GM12892 (cell line): ENCODE data around the gene RAB6A.
"Not testable (repeated sequence)": the region's sequence is repeated elsewhere in the genome, so short reads cannot be mapped to it uniquely, and the experiment has no call there.

Source experiments
- DNase-seq: peaks from one replicate; pipeline ENCODE4 v3.0.0; 2011; ENCODE audit not compliant: insufficient read length
- FAIRE-seq: peaks from 2 replicates; lab custom pipeline; 2011; peaks lifted over from hg19 to GRCh38; lab: Jason Lieb, UNC
- POLR2A ChIP-seq: IDR thresholded peaks from 2 replicates; pipeline ENCODE4 v1.6.1; 2011; ENCODE audit warnings: low read depth, low read length, control low read depth
- POLR2AphosphoS5 ChIP-seq: IDR thresholded peaks from 2 replicates; pipeline ENCODE4 v1.6.1; 2011; ENCODE audit warnings: low read depth, low read length, control low read depth
- TAF1 ChIP-seq: IDR thresholded peaks from 2 replicates; pipeline ENCODE4 v1.6.1; 2011; ENCODE audit warnings: low read depth, mild to moderate bottlenecking, control low read depth, low read length, borderline replicate concordance

RAB6A gene

DNA sequence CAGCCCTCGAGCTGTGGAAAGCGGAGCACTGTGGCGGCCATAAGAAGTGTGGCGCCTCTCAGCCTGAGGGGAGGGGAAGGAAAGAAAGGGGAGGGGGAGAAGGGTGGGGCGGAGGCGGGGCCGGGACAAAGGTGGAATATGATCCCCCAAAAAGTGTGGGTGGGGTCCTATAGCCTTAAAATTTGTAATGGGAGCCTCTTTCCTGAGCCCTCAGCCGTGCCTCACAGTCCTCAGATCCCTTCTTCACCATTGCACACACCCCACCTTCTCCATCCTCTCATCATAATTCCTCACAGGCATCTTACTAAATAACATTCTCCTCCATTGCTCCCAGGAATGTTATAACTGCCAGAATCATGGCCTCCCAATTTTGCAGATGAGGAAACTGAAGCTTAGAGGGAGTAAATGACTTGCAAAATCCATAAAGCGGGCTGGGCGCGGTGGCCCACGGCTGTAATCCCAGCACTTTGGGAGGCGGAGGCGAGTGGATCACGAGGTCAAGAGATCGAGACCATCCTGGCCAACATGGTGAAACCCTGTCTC lies 600 bp upstream of the RAB6A start:
- FAIRE-seq: no peak
- TF ChIP-seq POLR2A: no peak
- TF ChIP-seq TAF1: no peak; the same call in 1 of the 2 replicates
- no peak for TF ChIP-seq POLR2AphosphoS5
- no peak for DNase-seq

DNA sequence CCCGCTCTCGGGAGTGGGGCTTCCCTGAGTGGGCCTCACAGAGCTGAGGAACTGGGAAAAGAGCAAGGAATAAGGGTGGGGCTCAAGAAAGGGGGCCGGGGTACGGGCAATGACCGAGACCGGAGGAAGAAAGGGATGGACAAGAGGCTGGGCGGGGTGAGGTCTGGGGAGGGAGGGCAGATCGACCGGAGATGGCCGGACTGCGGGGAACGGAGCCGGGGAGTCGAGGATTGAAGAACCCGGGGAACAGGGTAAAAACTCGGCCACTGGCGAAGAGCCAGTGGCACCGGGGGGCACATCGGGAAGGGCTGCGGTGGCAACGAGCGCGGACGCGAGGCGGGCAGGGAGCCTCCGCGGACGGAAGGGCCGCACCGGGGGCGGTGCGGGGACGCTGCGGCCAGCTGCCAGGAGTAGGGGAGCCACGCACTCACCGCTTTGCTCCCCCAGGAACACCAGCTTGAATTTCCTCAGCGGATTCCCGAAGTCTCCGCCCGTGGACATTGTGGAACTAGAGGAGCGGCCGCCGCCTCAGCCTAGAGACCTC lies 667 bp downstream of the RAB6A start:
- DNase-seq: peak; percentile 15
- FAIRE-seq: peak; percentile 76
- TF ChIP-seq TAF1: no peak
- TF ChIP-seq POLR2AphosphoS5: no peak
- TF ChIP-seq POLR2A: no peak

DNA sequence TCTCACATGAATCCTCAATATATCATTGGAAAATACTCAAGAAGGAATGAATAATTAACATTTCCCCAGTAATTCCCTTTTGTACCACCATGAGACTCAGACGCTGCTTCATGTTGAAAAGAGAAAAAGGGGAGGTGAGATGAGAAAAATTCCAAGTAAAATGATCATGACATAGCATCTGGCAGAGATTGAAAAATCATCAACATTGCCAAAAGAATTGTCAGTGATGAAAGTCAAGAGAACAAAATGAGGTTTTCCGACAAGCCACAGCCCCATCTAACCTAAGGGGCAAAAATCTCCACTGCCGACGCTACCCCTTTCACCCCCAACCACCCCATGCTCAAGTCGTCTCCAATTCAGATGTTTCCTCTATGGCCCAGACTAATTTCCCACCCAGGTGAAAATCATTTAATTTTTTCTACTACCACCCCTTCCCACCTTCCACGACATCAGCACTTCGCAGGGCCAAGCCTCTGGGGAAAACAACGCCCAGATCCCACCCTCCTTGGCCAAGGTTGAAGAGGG lies 1.2 kb downstream of the RAB6A start:
- TF ChIP-seq TAF1 (no peak), POLR2A (no peak), POLR2AphosphoS5 (no peak)
- no peak for DNase-seq
- no peak for FAIRE-seq

DNA sequence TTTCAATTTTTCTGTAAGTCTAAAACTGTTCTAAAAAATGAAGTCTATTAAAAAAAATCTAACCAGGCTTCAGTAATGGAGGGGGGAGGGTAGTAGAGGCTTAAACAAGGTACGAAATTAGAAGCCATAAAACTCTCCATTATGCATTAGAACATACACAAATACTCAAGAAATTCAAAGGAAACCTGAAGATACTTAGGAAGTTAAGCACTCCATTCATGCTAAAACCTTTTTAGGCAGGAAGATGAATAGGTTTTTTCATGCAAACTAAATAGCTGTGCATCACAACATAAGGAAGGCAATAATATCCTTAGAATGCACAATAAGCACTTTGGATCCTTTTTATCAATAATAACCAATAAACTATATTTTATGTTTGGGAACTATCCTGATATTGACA lies 2.4 kb downstream of the RAB6A start:
- no peak for FAIRE-seq
- DNase-seq: no peak
- no peak for TF ChIP-seq POLR2A
- TF ChIP-seq TAF1: no peak
- TF ChIP-seq POLR2AphosphoS5: no peak

DNA sequence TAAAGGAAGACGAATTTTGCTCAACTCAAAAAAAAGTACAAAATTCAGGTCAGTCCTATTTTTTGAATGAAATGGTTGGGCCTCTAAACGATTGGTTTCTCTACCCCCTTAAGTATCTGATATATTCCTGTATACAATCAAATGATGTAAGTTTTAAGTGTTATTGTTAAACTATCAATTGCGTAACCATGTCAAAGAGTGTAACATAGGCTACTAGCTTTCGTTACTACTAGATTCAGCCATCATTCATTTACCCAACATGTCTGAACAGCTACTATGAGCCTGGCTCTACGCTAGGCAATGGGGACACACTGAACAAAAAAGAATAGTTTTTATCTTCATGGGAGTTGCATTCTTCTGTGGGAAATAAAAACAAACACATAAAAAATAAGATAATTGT lies 3.3 kb downstream of the RAB6A start:
- no peak for TF ChIP-seq POLR2AphosphoS5
- no peak for TF ChIP-seq POLR2A
- no peak for TF ChIP-seq TAF1
- DNase-seq: no peak
- no peak for FAIRE-seq

DNA sequence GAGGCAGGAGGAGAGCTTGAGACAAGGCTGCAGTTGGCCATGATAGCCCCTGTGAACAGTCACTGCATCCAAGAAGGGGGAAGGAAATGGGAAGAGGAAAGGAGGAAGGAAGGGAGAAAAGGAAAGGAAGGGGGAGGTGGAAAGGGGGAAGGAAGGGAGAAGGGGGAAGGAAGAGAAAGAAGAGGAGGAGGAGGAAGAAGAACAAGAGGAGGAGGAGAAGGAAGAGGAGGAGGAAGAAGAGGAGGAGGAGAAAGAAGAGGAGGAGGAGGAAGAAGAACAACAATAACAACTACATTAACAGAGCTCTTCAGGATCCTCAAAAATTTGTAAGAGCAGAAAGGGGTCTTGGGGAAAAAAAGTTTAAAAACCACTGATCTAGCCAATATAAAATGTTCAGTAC lies 5.2 kb downstream of the RAB6A start:
- no peak for DNase-seq
- TF ChIP-seq POLR2A (no peak), POLR2AphosphoS5 (no peak), TAF1 (no peak)

DNA sequence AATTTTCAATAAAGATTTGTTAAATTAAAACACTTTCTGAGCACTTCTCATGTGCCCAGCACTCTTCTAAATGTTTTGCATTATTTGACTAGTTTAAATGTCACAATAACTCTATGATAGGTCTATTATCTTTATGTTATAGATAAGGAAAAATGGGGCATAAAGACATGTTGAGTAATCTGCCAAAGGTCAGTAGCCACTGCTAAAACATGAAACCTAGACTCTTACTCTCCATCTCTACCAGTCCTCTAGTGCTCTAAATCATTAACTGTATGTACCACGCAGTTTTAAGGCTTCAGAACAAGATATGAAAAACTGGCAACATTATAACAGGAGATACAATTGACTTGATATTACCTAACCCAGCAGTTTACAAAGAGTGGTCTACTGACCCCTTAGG lies 6.9 kb downstream of the RAB6A start:
- TF ChIP-seq POLR2A (no peak), POLR2AphosphoS5 (no peak), TAF1 (no peak)
- no peak for DNase-seq
- no peak for FAIRE-seq

More for the DNA sequence above, 5.2 kb downstream of the RAB6A start:
- FAIRE-seq: no peak

DNA sequence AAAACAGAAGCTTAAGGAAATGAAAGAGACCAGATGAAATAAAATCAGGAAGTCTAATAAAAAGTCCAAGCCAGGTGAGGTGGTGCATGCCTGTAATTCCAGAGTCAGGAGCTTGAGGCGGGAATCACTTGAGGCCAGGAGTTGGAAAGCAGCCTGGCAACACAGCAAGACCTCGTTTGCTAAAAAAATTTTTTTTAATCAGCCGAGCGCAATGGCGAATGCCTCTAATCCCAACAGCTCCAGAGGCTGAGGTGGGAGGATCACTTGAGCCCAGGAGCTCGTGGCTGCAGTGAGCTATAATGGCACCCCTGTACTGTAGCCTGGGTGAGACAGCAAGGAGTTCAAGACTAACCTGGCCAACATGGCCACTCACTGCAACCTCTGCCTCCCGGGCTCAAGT lies 8.0 kb downstream of the RAB6A start:
- FAIRE-seq: no peak
- no peak for DNase-seq
- no peak for TF ChIP-seq TAF1

DNA sequence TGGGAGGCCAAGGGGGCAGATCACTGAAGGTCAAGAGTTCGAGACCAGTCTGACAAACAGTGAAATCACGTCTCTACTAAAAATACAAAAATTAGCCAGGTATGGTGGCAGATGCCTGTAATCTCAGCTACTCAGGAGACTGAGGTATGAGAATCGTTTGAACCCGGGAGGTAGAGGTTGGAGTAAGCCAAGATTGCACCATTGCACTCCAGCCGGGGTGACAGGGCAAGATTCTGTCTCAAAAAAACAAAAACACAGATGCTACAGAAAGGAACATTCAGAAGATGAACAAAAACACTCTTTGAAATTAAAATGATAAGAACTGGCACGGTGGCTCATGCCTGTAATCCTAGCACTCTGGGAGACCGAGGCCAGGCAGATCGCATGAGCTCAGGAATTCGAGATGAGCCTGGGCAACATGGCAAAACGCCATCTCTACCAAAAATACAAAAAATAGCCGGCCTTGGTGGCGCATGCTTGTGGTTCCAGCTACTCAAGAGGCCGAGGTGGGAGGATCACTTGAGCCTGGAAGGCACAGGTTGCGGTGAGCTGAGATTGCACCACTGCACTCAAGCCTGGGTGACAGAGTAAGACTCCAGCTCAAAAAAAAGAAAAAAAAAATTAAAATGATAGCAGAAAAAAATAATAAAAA lies 8.5 kb downstream of the RAB6A start:
- TF ChIP-seq POLR2AphosphoS5: no peak
- no peak for TF ChIP-seq TAF1
- TF ChIP-seq POLR2A: no peak
- no peak for DNase-seq
- FAIRE-seq: no peak

DNA sequence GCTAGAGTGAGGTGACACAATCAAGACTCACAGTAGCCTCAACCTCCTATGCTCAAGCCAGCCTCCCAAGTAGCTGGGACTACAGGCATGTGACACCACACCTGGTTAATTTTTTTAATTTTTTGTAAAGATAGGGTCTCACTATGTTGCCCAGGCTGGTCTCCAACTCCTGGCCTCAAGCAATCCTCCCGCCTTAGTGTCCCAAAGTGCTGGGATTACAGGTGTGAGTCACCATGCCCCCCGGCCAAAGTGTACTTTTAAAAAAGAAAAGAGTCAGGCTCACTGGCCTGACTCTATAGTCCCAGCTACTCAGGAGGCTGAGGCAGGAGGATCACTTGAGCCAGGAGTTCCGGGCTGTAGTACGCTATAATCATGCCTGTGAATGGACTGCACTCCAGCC lies 10.0 kb downstream of the RAB6A start:
- DNase-seq, FAIRE-seq: not testable (repeated sequence)

DNA sequence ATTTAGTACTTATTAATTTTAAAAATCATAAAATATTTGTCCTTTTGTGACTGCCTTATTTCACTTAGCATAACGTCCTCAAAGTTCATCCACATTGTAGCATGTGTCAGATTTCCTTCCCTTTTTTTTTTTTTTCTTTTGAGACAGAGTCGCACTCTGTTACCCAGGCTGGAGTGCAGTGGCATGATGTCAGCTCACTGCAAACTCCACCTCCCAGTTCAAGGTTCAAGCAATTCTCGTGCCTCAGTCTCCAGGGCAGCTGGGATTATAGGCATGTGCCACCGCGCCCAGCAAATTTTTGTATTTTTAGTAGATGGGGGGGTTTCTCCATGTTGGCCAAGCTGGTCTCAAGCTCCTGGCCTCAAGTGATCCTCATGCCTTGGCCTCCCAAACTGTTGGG lies 10.6 kb downstream of the RAB6A start:
- TF ChIP-seq POLR2AphosphoS5 (no peak), TAF1 (no peak), POLR2A (no peak)
- FAIRE-seq: no peak
- no peak for DNase-seq

DNA sequence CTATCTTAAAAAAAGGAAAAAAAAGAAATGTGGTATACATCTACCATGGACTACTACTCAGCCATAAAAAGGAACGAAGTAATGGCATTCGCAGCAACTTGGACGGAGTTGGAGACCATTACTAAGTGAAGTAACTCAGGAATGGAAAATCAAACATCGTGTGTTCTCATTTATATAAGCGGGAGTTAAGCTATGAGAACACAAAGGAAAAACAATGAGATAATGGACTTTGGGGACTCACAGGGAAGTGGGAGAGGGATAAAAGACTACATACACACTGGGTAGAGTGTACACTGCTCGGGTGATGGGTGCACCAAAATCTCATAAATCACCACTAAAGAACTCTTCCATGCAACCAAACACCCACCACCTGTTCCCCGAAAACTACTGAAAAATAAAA lies 11.8 kb downstream of the RAB6A start:
- no peak for TF ChIP-seq POLR2A
- no peak for TF ChIP-seq POLR2AphosphoS5
- TF ChIP-seq TAF1: no peak
- DNase-seq: no peak
- FAIRE-seq: no peak

DNA sequence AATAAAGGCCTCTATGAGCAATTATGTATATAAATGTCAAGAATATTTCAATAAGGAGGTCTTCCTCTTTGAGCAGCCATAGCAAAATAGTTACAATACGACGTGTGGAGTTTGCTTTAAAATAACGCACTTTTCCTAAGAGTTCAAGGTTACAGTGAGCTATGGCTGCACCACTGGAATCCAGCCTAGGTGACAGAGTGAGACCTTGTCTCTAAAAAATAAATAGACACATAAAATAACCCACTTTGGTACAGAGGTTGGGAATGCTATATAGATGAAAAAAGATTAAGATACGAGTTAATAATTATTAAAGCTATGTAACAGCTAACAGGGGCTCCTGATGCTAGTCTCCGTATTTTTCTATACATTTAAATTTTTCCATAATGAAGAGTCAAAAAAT lies 12.6 kb downstream of the RAB6A start:
- DNase-seq (no peak), FAIRE-seq (no peak)
- no peak for TF ChIP-seq TAF1
- no peak for TF ChIP-seq POLR2AphosphoS5
- TF ChIP-seq POLR2A: no peak
